Liver (tissue), 3 donors: ENCODE results near the gene HACE1.

Experiments
- CTCF ChIP-seq: fragments of 150-350 bp; IDR thresholded peaks from 2 replicates; pipeline ENCODE4 v1.5.1; 2017; ENCODE audit warnings: improper control_type of control experiment, low read depth, low read length; ENCODE audit not compliant: missing input control
- RAD21 ChIP-seq, 2 donors: IDR thresholded peaks; 2 replicates each; pipeline ENCODE4 v1.6.1; 2016; ENCODE audit warnings: antibody characterized with exemption in 2 of 2, mild to moderate bottlenecking in 2 of 2
- RXRA ChIP-seq, 2 donors: IDR thresholded peaks; 2 replicates each; pipeline ENCODE4 v1.6.1; 2017 to 2018; ENCODE audit warnings: antibody characterized with exemption in 2 of 2, mild to moderate bottlenecking in 1 of 2
- donor health status: healthy.
- donor health status: healthy.

DNA sequence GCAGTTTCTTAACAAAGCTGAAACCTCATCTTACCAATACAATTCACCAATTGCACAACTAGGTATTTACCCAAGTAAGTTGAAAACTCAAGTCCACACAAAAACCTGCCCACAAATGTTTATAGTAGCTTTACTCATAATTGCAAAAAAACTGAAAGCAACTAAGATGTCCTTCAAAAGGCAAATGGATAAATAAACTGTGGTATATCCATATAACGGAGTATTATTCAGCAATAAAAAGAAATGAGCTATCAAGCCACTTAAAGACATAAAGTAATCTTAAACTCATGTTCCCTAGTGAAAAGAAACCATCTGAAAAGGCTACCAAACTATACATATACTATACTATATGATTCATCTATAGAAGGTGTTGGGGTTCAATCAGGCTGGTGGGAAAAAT lies 179.7 kb downstream of the HACE1 start:
- no peak for TF ChIP-seq CTCF
- no peak for TF ChIP-seq RAD21 (IDR thresholded peaks at IDR 0.05)
- TF ChIP-seq RXRA (IDR thresholded peaks at IDR 0.05): no peak
